ENCODE measurements around the gene MYMK.

Gene MYMK

DNA sequence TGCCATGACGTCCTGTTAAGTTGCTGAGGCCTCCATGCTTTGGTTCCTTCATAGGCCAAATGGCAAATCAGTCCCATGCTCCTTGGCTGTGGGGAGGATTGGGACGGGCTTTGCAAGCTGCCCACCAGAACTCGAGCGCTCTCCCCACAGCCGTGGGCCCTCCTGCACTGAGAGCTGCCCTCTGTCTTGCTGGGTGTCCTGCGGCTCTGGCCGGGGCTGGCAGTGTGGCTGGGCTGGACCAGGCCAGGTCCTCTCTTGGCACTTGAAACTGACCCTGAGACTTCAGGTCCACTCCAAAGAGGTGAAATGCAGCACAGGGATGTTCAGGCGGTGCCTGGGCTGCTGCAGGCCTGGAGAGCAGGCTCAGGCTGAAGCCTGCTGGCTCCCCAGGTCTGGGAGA, 7.0 kb downstream of the MYMK start:
- Mint-ChIP-seq H3K9me3 (no peaks in the 10 kb centered on the region), H3K27me3 (ENCODE audit: low read depth, poor library complexity) (peaks cover 3% of the 10 kb centered on the region), H3K36me3 (ENCODE audit: low read depth) (no peaks in the 10 kb centered on the region), H3K4me3 (no peak overlapping the region), H3K27ac (no peak overlapping the region), H3K4me1 (peaks cover 71% of the 10 kb centered on the region)
- no peak for DNase-seq
- no peak for TF ChIP-seq CTCF (IDR thresholded peaks at IDR 0.05)

DNA sequence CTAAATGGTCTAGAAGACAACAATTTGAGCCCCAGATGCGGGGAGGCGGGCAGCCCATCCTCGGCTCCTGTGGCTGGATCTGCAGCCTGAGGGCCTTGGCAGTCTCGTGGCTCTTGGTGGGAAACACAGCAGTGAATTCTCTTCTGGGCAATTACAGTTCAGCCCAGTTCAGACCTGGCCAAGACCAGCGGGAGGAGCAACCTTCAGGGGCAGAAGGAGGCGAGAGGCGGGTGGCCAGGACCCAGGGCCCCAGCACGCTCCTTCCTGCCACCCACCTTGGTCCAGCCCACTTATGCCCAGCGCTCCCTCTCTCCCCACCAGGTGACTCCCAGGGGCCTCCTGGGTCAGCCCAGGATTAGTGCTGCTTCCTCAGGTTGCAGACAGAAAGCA, 7.8 kb downstream of the MYMK start:
- no peak for TF ChIP-seq CTCF (IDR thresholded peaks at IDR 0.05)
- Mint-ChIP-seq H3K36me3 (ENCODE audit: low read depth) (no peaks in the 10 kb centered on the region), H3K4me3 (no peak overlapping the region), H3K4me1 (peaks cover 67% of the 10 kb centered on the region), H3K27ac (no peak overlapping the region), H3K27me3 (ENCODE audit: low read depth, poor library complexity) (peaks cover 3% of the 10 kb centered on the region), H3K9me3 (no peaks in the 10 kb centered on the region)
- no peak for DNase-seq

- Mint-ChIP-seq H3K27me3 (ENCODE audit: low read depth, poor library complexity) (peaks cover under 1% of the 10 kb centered on the region), H3K36me3 (ENCODE audit: low read depth) (no peaks in the 10 kb centered on the region), H3K9me3 (no peaks in the 10 kb centered on the region), H3K4me3 (no peak overlapping the region), H3K27ac (no peak overlapping the region), H3K4me1 (peaks cover 62% of the 10 kb centered on the region)
- TF ChIP-seq CTCF (IDR thresholded peaks at IDR 0.05), result no peak
- no peak for DNase-seq
These were observed 8.4 kb downstream of the MYMK start for GRCh38 chr9:133516256-133516960.

DNA sequence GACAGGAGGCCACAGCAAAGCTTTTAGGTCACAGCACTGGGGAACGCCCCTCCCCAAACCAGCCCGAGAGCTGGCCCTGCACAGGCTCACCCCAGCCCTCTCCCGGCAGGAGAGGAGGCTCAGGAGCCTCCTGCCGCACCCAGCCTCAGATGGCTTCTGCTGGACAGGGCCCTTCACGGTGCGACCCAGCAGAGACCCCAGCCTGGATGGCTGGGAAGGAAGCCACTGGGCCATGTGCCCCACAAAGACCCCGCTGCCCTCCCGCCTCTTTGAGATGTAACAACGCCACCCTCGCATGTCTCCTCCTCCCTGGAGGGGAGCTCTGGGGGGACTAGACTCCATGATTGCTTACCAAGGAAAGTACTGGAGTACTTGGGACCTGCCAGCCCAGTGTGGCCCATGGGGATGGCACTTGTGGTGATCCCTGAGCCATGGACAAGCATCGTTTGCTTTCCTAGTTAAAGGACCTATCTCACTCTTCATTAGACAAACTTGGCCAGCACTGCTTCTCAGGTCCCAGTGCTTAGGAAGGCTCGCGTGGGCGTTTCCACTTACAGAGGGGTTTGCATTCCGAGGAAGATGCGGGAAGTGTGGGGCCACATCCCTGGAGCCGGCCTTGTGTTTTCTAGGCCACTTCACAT, 9.0 kb downstream of the MYMK start:
- peaks cover 55% of the 10 kb centered on the region for H3K4me1 Mint-ChIP-seq
- H3K36me3 Mint-ChIP-seq (ENCODE audit: low read depth), result no peaks in the 10 kb centered on the region
- no peak for DNase-seq
- no peak overlapping the region for H3K27ac Mint-ChIP-seq
- no peaks in the 10 kb centered on the region for H3K27me3 Mint-ChIP-seq (ENCODE audit: low read depth, poor library complexity)
- peak overlapping the region; percentile 49 for H3K4me3 Mint-ChIP-seq
- no peak for TF ChIP-seq CTCF (IDR thresholded peaks at IDR 0.05)
- no peaks in the 10 kb centered on the region for H3K9me3 Mint-ChIP-seq

DNA sequence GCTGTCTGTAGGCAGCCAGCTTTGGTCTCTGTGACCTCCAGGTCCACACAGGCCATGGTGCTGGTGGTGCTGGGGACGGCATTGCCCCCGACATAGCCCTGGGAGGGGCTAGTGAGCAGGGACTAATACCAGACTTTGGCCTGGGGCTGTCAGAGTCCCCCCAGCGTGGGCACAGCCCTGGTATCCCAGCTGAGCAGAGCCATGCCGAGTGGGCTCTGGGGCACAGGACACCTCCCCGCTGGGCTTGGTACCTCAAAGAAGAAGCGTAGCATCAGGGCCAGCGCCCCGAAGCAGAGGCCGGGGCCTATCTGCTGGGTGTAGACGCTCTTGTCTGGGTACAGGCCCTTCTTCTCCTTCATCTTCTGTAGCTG, 9.5 kb downstream of the MYMK start:
- Mint-ChIP-seq H3K4me3 (no peak overlapping the region), H3K36me3 (ENCODE audit: low read depth) (no peaks in the 10 kb centered on the region), H3K27ac (no peak overlapping the region), H3K9me3 (no peaks in the 10 kb centered on the region), H3K4me1 (peaks cover 53% of the 10 kb centered on the region), H3K27me3 (ENCODE audit: low read depth, poor library complexity) (no peaks in the 10 kb centered on the region)
- no peak for DNase-seq
- no peak for TF ChIP-seq CTCF (IDR thresholded peaks at IDR 0.05)

Measured in nephron progenitor cell (in vitro differentiated cells).